CD4-positive, alpha-beta T cell treated with Interleukin-4 for 4 hours (primary cell): Measurements from ENCODE around the gene KLHDC8A.

Experiments
- DNase-seq: peaks from one replicate; pipeline ENCODE4 v3.0.0-alpha.2; 2020

Gene KLHDC8A

GRCh38 chr1:205294175-205294917 is 62.4 kb downstream of the KLHDC8A start:
- no peak for DNase-seq

- DNase-seq, result no peak
These were observed 63.2 kb downstream of the KLHDC8A start for GRCh38 chr1:205293350-205294074.

GRCh38 chr1:205291596-205291995 is 65.1 kb downstream of the KLHDC8A start:
- no peak for DNase-seq

- DNase-seq, result peak; percentile 94
These were observed 68.8 kb downstream of the KLHDC8A start for GRCh38 chr1:205287767-205288559.

GRCh38 chr1:205287076-205287475 is 69.6 kb downstream of the KLHDC8A start:
- DNase-seq, result no peak

- DNase-seq, result peak; percentile 75
These were observed 70.3 kb downstream of the KLHDC8A start for GRCh38 chr1:205286335-205286950.
